Inferior parietal cortex (tissue), 1 donor: Measurements from ENCODE around the gene MIGA2.
"Not testable (repeated sequence)": the region's sequence is repeated elsewhere in the genome, so short reads cannot be mapped to it uniquely, and the experiment has no call there.

Source experiments
- DNase-seq: peaks from one replicate; pipeline ENCODE4 v3.0.0-alpha.2; 2016; ENCODE audit errors: extremely low spot score

MIGA2 gene

GRCh38 chr9:129035838-129036237 is 588 bp upstream of the MIGA2 start:
- DNase-seq = not testable (repeated sequence)

- DNase-seq = no peak
Measured at GRCh38 chr9:129036923-129037766, 719 bp downstream of the MIGA2 start.

GRCh38 chr9:129037767-129038098 is 1.3 kb downstream of the MIGA2 start:
- no peak for DNase-seq

- no peak for DNase-seq
Measured at GRCh38 chr9:129038109-129038852, 1.9 kb downstream of the MIGA2 start.

GRCh38 chr9:129040113-129040643 is 3.8 kb downstream of the MIGA2 start:
- no peak for DNase-seq

GRCh38 chr9:129042016-129042415 is 5.6 kb downstream of the MIGA2 start:
- DNase-seq = no peak

GRCh38 chr9:129052592-129052991 is 16.2 kb downstream of the MIGA2 start:
- DNase-seq = no peak

GRCh38 chr9:129053020-129053419 is 16.6 kb downstream of the MIGA2 start:
- DNase-seq = no peak

GRCh38 chr9:129054163-129054851 is 17.9 kb downstream of the MIGA2 start:
- DNase-seq = no peak

GRCh38 chr9:129058965-129059795 is 22.8 kb downstream of the MIGA2 start:
- DNase-seq = no peak

GRCh38 chr9:129059796-129060785 is 23.7 kb downstream of the MIGA2 start:
- DNase-seq = no peak

GRCh38 chr9:129060991-129061390 is 24.6 kb downstream of the MIGA2 start:
- DNase-seq = no peak

GRCh38 chr9:129063061-129063460 is 26.6 kb downstream of the MIGA2 start:
- DNase-seq = no peak

GRCh38 chr9:129064499-129064908 is 28.1 kb downstream of the MIGA2 start:
- no peak for DNase-seq

GRCh38 chr9:129068110-129068509 is 31.7 kb downstream of the MIGA2 start:
- DNase-seq = no peak

GRCh38 chr9:129068990-129069861 is 32.8 kb downstream of the MIGA2 start:
- DNase-seq = peak; percentile 45

GRCh38 chr9:129069862-129070641 is 33.6 kb downstream of the MIGA2 start:
- no peak for DNase-seq
